Fibroblast of gingiva (primary cell): Measurements from ENCODE around the gene ZBTB24.
A peak's percentile ranks its signal among the peaks of the same experiment; 100 is the strongest.
"Not testable (repeated sequence)": the region's sequence is repeated elsewhere in the genome, so short reads cannot be mapped to it uniquely, and the experiment has no call there.

ENCODE experiments used
- DNase-seq: peaks from one replicate; pipeline ENCODE4 v3.0.0-alpha.2; 2011; ENCODE audit warnings: low read depth

ZBTB24 gene

DNA sequence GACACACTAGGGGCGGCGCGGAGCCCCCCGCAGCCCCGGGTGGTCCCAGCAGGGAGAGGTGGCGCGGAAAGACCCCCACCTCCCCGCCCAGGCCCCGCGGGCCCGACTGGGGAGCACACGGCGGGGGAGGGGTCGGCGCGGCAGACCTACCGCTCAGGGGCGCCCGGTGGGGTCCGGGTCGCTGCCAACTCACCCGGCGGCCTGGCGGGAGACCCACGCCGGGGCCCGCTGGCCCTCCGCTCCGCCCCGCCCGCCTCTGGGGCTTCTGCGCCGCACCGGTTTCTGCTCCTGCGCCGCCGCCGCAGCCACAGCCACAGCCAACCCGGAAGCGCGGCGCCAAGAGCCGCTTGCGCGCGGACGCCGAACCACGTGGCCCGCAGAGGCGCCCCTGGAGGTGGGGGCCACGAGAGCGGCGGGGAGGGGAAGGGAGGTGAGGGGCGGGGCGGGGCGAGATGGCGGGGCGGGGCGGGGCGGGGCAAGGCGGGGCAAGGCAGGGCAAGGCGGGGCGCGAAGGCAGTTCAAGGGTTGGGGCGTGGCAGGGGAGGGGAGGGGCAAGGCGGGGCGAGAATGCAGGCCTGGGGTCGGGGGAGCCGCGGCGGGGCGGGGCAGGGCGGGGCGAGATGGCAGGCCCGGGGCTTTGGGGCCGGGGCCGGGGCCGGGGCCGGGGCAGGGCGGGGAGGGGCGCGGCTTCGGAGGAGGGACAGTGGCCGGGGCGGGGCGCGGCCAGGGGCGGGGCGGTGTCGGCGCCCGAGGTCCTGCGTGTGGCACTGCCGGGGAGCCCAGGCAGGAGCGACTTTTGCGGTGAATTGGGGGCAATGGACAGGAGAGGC lies at the start of gene ZBTB24:
ZBTB24 (minus strand) TSS at position 315 of the 830 bp plus-strand sequence. CDS start 1,193 bp downstream, outside the sequence.
- peak; percentile 90 for DNase-seq

DNA sequence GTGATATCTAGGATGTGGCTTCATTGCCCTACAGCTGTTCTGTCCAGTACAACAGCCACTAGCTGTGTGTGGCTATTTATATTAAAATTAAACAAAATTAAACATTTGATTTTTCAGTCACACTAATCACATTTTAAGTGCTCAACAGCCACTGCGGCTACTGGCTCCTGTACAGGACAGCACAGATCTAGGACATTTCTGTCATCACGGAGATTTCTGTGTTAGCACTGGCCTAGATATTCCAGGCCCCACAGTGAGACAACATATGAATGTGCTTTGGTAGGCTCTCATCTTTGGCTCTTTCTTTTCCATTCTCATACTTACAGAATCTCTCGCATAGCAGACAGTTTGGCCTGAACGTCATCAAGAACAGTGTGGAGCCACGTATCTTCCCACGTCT lies 48.4 kb upstream of the ZBTB24 start:
- no peak for DNase-seq

DNA sequence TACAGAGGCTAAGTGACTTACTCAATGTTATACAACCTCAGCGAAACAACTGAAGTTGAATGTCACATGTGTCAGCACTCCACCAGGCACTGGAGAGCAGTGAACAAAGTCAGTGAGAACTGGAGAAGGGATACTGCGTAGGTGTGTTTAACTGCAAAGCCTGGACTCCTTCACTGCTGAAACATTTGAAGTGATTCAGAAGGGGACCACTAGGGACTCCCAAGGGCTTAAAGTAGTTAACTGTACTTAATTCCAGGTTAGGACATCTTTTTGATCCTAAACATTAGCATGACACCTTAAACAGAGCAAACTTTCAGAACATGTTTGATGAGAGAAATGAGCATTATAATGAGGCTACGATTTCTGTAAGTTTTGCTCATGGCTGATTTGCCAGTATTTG lies 45.0 kb upstream of the ZBTB24 start:
- no peak for DNase-seq

DNA sequence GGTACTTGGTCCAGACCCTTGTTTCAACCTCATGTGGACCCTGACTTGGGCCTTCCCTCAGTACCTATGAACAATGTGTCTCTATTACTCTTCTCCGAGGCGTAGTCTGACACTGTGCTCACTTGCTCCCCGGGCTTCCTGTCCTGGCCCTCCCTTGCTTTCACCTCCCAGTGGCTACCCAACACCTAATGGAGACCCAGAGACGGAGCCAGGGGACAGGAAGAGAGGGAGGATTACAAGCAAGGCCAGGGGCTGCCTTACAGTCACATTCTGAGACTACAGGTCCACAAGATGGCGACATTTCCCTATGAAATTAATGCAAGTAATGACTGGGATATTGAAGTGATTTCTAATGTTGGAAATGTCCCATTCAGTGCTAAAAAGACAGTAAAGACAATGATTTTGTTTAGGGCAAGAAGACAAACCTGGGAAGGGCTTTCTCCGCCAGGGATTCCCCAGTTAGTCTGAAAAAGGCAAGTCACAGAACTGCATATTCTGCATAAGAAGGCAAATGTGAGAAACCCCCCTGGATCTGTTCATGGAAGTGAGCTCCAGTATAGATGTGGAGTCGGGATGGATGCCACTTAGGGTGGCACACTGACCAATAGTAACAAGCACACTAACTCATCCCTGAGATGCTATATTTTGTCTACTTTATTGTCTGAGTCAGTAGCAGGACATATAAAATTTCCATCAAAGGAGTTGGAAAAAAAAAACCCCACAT lies 44.0 kb upstream of the ZBTB24 start:
- DNase-seq = peak; percentile 58

DNA sequence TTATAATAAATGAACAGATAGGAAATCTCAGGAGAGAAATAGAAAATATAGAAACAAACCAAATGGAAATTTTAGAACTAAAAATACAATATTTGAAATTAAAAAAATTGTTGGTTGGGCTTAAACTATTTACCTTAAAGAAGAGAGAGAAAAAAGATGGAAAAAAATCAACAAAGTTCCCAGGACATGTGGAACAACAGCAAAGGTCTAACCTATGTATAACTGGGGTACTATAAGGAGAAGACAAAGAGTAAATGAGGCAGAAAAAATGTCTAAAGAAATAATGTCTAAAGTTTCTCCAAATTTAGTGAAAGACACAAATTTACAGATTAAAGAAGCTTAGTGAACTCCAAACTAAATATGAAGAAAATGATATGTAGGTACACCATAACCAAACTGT lies 41.1 kb upstream of the ZBTB24 start:
- no peak for DNase-seq

DNA sequence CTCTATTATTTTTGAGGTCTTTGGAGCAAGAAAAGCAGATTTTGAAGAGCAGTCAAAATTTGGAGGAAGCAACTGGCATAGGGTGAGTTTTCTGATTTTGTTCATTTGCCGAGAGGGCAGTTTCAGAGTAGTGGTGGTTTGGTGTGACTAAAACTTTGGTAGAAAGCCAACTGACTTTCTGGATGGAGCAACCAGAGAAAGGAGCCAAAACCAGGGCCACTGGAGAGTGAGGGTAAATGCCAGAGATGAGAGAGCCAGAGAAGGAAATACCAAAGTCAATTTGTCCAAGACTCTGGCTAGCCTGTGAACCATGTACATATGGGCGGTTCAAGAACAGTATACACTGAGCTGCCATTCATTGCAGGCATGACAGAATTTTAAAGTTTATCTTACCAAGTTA lies 40.5 kb upstream of the ZBTB24 start:
- DNase-seq = peak; percentile 87

DNA sequence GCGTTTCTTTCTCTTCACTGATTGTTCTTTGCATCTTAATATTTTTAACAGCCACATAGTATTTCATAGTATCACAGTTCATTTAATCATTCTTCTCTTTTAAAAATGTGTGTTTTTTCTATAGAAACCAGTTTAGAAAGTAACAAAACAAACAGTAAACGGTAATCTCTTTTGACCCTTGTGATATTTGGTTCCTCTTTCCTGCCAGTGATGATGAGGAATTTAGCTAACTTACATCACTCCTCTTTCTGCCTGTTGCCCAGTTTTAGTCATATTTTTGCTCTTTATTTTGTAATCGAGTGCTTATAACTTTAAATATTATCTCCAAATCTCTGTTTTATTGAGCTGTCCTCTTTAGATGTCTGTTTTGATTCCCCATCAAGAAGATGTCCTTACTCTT lies 38.1 kb upstream of the ZBTB24 start:
- no peak for DNase-seq

DNA sequence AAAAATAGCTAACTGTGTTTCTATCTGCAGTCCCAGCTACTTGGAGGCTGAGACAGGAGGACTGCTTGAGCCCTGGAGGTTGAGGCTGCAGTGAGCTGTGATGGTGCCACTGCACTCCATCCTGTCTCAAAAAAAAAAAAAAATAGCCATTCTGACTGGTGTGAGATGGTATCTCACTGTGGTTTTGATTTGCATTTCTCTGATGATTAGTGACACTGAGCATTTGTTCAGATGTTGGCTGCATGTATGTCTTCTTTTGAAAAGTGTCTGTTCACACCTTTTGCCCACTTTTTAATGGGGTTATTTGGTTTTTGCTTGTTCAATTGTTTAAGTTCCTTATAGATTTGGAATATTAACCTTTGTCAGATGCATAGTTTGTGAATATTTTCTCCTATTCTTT lies 36.6 kb upstream of the ZBTB24 start:
- not testable (repeated sequence) for DNase-seq

DNA sequence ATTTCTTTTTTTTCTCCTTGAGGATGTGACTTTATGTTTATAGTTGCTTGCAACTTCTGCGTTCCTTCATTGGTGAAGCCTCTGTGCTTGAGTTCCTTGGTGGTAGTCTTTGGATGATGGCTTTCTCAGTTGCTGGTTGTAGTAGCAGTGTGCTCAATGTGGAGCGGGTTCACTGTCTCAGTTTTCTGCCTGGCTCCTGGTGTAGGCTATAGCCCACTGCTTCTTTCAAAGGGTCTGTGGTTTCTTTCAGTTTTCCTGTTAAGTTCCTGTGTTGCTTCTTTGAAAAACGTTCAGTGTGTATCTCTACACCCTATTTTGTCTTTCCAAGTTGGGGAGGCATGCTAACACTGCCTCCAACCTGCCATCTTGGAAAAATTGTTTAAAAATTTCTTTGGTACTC lies 33.9 kb upstream of the ZBTB24 start:
- DNase-seq = no peak

DNA sequence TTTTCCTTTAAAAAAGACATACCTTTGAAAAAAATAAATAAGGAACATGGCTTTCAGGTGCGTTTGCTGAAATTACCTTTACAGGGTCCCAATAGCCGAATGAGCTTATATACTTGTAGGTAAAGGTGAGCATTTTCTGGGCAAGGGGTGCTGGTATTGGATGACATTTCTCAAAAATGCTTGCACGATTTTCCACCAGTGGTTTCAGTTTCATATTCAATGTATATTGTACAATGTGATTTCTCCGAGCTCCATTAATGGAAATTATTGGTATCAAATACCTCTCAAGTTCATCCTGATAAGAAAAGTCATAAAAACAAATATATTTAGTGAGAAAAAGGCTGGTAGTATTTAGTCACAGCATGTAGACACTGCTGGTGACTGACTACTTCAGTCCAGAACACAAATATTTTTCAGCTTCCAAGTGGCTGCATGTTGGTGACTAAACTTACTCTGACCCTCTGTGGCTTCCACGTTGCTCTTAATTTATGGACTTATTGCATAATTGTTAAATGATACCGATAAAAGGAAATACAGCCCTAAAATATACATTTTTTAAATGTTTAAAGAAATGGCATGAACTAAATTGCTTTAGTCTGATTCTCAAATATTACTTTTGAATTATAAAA lies 32.9 kb upstream of the ZBTB24 start:
- DNase-seq = no peak

DNA sequence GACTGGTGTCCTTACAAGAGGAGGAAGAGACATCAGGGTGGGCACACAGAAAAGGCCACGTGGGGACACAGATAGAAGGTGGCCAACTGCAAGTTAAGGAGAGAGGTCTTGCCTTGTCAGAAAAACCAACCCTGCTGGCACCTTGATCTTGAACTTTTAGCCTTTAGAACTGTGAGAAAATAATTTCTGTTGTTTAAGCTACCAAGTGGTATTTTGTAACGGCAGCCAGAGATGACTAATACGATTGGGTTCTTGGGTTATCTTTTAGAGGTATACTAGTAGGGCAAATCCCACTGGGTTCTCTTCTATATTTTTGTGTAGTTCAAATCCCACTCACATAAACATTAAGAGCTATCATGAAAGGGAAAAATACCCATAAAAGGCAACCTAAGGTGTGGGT lies 31.9 kb upstream of the ZBTB24 start:
- DNase-seq = no peak

DNA sequence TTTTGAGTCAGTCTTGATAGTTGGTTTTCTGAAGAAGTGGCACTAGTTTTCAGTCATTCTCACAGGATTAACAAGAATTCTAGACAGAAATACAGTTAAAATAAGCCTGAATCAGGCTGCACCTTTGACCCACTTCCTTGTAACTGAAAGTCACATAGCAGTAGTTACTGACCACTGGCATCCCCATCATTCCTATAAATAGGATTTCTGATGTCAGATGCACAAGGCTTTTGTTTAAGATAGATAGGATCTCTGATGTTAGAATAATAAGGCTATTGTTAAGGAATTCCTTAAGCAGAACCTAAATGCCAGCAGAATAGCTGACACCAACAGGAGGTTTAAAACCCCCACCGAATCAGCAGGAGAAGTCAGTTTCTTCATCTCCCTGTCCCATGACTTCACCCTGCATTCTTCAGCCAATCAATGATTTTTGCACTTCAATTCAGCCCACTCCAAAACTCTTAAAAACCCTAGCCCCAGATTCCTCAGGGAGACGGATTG lies 30.6 kb upstream of the ZBTB24 start:
- DNase-seq = peak; percentile 19

DNA sequence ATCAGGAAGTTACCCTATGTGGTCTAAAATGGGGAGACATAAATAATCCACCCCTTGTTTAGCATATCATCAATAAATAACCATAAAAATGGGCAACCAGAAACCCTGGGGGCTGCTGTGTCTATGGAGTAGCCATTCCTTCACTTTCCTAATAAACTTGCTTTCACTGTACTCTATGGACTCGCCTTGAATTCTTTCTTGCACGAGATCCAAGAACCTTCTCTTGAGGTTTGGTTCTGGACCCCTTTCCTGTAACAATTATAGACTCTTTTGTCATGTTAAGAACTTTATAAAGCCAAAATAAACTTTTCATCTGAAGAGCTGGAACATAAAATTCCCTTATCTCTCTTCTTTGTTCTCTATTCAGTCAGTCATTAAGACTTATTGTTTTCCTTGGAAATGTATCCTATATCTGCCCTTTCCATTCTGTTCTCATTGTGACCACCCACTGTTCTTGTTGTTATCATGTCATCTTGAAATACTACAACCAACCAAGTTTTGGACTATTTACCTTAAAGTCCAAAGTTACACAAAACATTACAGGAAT lies 29.3 kb upstream of the ZBTB24 start:
- DNase-seq = no peak

DNA sequence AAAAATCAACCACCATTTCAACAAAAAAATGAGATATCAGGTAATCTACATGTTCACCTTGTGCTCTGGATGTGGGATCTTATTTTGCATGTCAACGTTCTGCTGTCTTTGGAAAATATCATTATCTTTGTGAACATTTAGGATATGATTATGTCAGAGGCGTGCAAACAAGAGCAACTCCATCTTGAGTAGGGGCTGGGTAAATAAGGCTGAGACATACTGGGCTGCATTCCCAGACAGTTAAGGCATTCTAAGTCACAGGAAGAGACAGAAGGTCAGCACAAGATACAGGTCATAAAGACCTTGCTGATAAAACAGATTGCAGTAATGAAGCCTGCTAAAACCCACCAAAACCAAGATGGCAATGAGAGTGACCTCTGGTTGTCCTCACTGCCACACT lies 28.8 kb upstream of the ZBTB24 start:
- no peak for DNase-seq

DNA sequence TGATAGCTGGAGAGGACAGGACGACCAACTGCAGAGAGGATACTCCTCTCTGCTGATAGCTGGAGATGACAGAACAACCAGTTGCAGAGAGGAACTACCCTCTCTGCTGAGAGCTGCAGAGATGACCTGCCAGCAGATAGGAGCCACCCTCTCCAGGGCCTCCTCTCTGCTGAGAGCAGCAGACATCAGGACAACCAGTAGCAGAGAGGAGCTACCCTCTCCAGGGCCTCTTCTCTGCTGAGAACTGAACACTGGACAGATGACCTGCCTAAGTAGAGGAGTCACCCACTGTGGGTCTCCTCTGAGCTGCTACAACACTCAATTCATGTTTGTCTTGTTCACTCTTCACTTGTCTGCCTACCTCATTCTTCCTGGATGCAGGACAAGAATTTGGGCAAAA lies 27.3 kb upstream of the ZBTB24 start:
- DNase-seq = no peak

DNA sequence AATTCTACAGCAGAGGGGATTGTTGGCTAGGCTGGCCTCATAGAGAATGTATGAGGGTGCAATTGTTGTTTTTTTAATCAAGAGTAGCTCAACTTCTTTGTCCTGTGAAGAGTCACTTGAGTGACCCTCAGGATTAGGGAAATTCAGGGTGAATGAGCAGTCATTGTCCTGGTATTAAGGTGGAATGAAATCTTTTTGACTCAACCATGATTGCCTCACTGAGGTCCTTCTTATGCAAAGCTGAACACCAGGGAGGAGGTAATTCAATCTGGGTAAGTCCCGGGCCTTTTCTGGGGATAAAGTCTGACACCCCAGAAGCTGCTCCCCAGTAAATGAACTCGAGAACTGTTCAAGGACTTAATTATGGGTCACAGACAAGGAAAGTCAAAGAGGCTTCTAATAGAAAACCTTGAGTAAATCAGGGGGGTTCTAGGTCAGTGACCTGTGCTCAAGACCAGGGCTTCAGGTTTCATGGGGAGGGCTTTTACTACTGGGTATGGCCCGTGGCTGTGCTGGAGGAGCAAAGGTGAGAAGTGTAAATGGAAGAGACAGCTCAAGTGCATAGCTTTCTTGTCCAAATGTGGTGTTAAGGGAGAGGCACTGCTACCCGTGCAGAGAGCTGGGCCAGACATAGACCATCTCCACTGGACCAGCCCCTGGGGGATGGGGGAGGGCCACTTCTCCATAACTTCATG lies 25.3 kb upstream of the ZBTB24 start:
- no peak for DNase-seq

DNA sequence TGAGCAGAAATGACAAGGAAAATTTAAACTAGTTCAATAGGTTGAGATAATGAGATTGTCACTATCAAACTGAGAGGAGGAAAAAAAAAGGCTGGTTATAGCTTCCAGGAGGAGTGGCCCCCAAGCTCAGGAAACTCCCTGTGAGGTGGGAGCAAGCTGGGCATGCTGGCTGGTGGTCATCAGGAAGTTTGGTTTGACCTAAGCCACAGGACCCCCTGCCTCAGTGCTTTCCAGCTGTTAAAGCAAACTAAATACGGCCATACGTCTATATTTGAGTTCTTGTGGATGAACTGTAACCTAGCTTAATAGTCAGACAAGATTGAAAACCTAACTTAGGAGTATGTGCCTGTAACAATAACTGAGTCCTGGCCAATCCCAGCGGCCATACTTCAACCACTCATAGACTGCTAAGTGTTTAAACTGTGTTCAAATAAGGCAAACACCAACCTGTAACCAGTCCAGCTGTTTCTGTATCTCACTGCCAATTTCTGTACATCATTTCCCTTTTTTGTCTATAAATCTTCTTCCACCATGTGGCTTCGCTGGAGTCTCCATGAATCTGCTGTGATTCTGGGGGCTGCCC lies 24.6 kb upstream of the ZBTB24 start:
- no peak for DNase-seq

DNA sequence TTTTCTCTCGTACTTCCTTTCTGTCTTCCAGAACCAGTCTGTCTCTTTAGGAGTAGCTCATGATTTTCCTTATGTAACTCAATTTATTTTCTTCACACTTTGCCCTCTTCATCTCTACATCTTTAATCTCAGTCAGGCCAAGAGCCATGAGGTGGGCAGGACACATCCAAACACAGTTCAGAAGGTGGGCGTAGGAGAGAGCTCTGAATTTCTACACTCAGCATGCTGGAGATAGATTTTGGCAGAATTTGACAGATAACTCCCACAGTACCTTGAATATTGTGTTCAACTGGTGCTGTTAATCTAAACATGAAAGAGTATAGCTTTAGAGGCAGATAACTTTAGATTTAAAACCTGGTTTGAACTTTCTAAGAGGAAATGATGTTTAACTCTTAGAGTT lies 23.8 kb upstream of the ZBTB24 start:
- DNase-seq = no peak

DNA sequence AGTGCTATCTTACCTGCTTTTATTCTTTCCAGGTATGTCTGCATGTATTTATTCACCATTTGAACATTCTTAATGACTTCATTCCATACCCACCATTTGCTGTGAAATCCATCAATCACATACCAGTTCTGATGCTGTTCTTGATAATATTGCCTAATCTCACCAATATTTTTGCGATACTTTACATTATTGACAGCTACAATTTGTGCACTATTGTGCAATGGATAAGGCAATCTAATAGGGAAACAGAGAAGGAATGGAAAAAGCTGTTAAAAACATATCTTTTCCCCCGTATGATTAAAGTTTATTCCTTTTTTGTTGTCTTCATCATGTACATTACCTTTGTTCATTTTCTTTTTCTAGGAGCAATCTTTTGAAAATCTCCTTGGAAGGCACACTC lies 23.3 kb upstream of the ZBTB24 start:
- no peak for DNase-seq

DNA sequence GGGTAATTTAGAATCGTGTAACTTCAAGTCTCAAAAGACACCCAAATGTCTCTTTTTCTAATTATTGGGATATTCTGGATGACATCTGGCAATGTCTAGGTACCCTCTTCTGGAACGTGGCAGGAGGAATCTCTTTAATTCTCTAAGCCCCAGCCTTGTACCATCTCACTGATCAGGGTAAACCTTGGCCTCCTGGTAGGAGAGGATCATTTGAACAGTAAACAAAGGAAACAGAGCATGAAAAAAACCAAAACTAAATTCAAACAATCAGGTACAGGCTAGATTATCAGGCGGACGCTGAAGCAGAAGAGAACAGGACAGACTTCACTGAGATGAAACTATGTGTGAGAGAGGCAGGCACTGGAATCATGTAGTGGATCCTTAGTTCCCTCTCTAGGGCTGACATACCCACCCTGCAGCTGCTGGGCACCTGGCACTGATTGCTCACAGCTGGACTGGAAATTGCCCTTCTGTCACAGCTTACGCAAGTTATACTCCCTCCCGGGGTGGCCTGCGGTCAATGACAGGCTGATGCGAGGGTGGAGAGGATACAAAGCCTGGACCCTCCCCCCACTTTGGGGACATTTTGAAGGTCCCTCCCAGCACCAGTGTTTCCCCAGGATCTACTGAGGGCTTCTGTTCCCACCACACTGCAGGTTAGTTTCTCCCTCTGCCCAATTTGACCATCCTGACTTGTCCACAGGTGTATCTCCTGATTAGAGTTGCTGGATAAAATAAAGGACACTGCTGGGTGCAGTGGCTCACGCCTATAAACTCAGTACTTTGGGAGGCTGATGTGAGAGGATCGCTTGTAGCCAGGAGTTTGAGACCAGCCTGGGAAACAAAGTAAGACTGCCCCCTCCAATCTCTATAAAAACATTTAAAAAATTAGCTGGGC lies 20.6 kb upstream of the ZBTB24 start:
- peak; percentile 36 for DNase-seq

DNA sequence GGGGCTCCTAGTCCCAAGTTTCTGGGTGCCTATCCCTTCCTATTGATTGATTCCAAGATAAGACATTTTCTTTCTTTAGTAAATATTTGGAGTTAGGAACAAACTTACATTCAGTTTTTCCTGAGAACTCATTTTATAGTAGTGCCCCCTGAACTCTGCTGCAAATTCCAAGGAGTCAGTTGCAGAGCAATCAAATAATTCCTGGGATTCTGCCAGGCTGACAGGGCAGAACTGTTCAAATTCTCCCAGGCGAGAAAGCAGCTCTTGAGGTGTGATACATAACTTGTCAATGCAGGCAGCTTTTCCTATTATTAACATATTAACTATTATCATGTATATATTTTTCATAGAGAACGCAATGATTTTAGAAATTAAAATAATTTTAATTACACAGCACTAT lies 15.9 kb upstream of the ZBTB24 start:
- DNase-seq = no peak
